H1 (cell line): ENCODE results near the gene MED13. TPM values are rescaled to one million over a fixed set of nuclear protein-coding genes. Genes with fewer than 3 reads are reported as not detected.

ENCODE experiments used
- CTCF ChIA-PET: fragments of 300-600 bp; sonication (Branson Sonifier 250); formaldehyde crosslinking; loops from one replicate; lab custom pipeline; 2021; ENCODE audit not compliant: partially characterized antibody; lab: Charles Lee
- POLR2A ChIA-PET: fragments of 300-600 bp; sonication (Branson Sonifier 250); formaldehyde crosslinking; loops from one replicate; lab custom pipeline; 2021; ENCODE audit warnings: inconsistent platforms; ENCODE audit not compliant: partially characterized antibody; lab: Charles Lee
- DNase-seq, 2 experiments: peaks; one replicate each; pipeline versions ENCODE4 v3.0.0 to v3.0.0-alpha.2; 2010 to 2022; ENCODE audit warnings: low spot score in 2 of 2, low read depth in 1 of 2, mixed read lengths in 1 of 2
- FAIRE-seq: peaks from 2 replicates; lab custom pipeline; 2011; peaks lifted over from hg19 to GRCh38; lab: Jason Lieb, UNC
- H2AFZ ChIP-seq: 2 replicates; pipeline ENCODE4 v1.8.1; 2012; ENCODE audit warnings: low read length, inconsistent platforms
- H2AK5ac ChIP-seq: 2 replicates; pipeline ENCODE4 v1.6.1; 2013; ENCODE audit warnings: low read depth, low read length
- H2BK120ac ChIP-seq: replicated peaks from 2 replicates; pipeline ENCODE3; 2013; ENCODE audit warnings: low read depth, low read length, inconsistent platforms
- H2BK12ac ChIP-seq: 2 replicates; pipeline ENCODE4 v1.6.1; 2013; ENCODE audit warnings: low read depth, low read length
- H2BK15ac ChIP-seq: 2 replicates; pipeline ENCODE4 v1.6.1; 2013; ENCODE audit warnings: low read length
- H2BK20ac ChIP-seq: 2 replicates; pipeline ENCODE4 v1.6.1; 2013; ENCODE audit warnings: low read length
- H2BK5ac ChIP-seq: 2 replicates; pipeline ENCODE4 v1.6.1; 2013; ENCODE audit warnings: low read depth, low read length
- H3K14ac ChIP-seq: 2 replicates; pipeline ENCODE4 v1.6.1; 2013; ENCODE audit warnings: inconsistent platforms; ENCODE audit not compliant: insufficient read length
- H3K18ac ChIP-seq: 2 replicates; pipeline ENCODE4 v1.6.1; 2013; ENCODE audit warnings: low read length; ENCODE audit errors: extremely low read depth
- H3K23ac ChIP-seq: 2 replicates; pipeline ENCODE4 v1.6.1; 2013; ENCODE audit warnings: inconsistent platforms; ENCODE audit not compliant: insufficient read length
- H3K23me2 ChIP-seq: 2 replicates; pipeline ENCODE4 v1.6.1; 2013; ENCODE audit warnings: low read depth, low read length
- H3K27ac ChIP-seq: 2 replicates; pipeline ENCODE4 v1.6.1; 2011; ENCODE audit warnings: low read depth, low read length, inconsistent platforms
- H3K27me3 ChIP-seq, 4 experiments: replicated peaks in 1 of 4; 1 replicate in 1 of 4; 2 replicates in 3 of 4; pipeline versions ENCODE4 v1.6.1 to v1.8.1; 2011 to 2013; ENCODE audit warnings: low read length in 3 of 4, mild to moderate bottlenecking in 3 of 4, inconsistent platforms in 2 of 4, mixed read lengths in 2 of 4, moderate library complexity in 1 of 4; ENCODE audit not compliant: control insufficient read depth in 3 of 4, insufficient read depth in 3 of 4; ENCODE audit errors: extremely low read depth in 1 of 4
- H3K36me3 ChIP-seq, 4 experiments: 2 replicates each; pipeline versions ENCODE4 v1.6.1 to v1.8.1; 2011 to 2013; ENCODE audit warnings: mild to moderate bottlenecking in 4 of 4, low read length in 3 of 4, moderate library complexity in 2 of 4, control low read depth in 1 of 4, inconsistent platforms in 1 of 4; ENCODE audit not compliant: insufficient read depth in 4 of 4, control insufficient read depth in 2 of 4
- H3K4ac ChIP-seq: replicated peaks from 2 replicates; pipeline ENCODE3; 2013; ENCODE audit warnings: low read length, low read depth, mixed read lengths, inconsistent platforms; ENCODE audit not compliant: insufficient read length
- H3K4me1 ChIP-seq, 4 experiments: replicated peaks in 1 of 4; 1 replicate in 1 of 4; 2 replicates in 3 of 4; pipeline versions ENCODE4 v1.6.1 to v1.8.1; 2011 to 2013; ENCODE audit warnings: low read length in 3 of 4, inconsistent platforms in 2 of 4, mixed read lengths in 1 of 4; ENCODE audit not compliant: insufficient read depth in 4 of 4, control insufficient read depth in 3 of 4
- H3K4me2 ChIP-seq, 2 experiments: 2 replicates each; pipeline versions ENCODE4 v1.6.1 to v1.8.1; 2011 to 2013; ENCODE audit warnings: low read depth in 2 of 2, low read length in 2 of 2, control low read depth in 1 of 2, inconsistent platforms in 1 of 2, mild to moderate bottlenecking in 1 of 2; ENCODE audit not compliant: insufficient read depth in 1 of 2
- H3K4me3 ChIP-seq, 4 experiments: fragments of 200-600, 300-600 bp in 1 of 4; sonication (generic), shearing (Covaris generic), sonication (Bioruptor Twin) in 1 of 4; 2 replicates each; pipeline versions ENCODE4 v1.5.1 to v1.8.1; 2011 to 2016; ENCODE audit warnings: low read length in 4 of 4, low read depth in 3 of 4, control low read depth in 2 of 4, inconsistent platforms in 2 of 4, mild to moderate bottlenecking in 2 of 4, mixed read lengths in 1 of 4, moderate library complexity in 1 of 4; ENCODE audit not compliant: insufficient read depth in 2 of 4; ENCODE audit errors: extremely low read depth in 1 of 4
- H3K56ac ChIP-seq: replicated peaks from 2 replicates; pipeline ENCODE3; 2013; ENCODE audit warnings: low read depth, mild to moderate bottlenecking, mixed read lengths, low read length, inconsistent platforms; ENCODE audit not compliant: insufficient read length
- H3K79me1 ChIP-seq: 2 replicates; pipeline ENCODE4 v1.6.1; 2013; ENCODE audit warnings: low read depth, low read length, control low read depth
- H3K79me2 ChIP-seq, 2 experiments: 2 replicates each; pipeline versions ENCODE4 v1.6.1 to v1.8.1; 2012 to 2013; ENCODE audit warnings: low read length in 2 of 2, mild to moderate bottlenecking in 2 of 2, inconsistent platforms in 1 of 2; ENCODE audit not compliant: insufficient read depth in 2 of 2, control insufficient read depth in 1 of 2
- H3K9ac ChIP-seq, 4 experiments: replicated peaks in 1 of 4; 1 replicate in 1 of 4; 2 replicates in 3 of 4; pipeline versions ENCODE4 v1.6.1 to v1.8.1; 2011 to 2013; ENCODE audit warnings: low read depth in 3 of 4, low read length in 3 of 4, control low read depth in 2 of 4, mild to moderate bottlenecking in 2 of 4, moderate library complexity in 2 of 4, inconsistent platforms in 1 of 4; ENCODE audit errors: extremely low read depth in 1 of 4
- H3K9me3 ChIP-seq, 2 experiments: 2 replicates each; pipeline versions ENCODE4 v1.6.1 to v1.8.1; 2012 to 2013; ENCODE audit warnings: mild to moderate bottlenecking in 2 of 2, moderate library complexity in 2 of 2, control low read depth in 1 of 2, inconsistent platforms in 1 of 2, low read depth in 1 of 2, low read length in 1 of 2, mixed read lengths in 1 of 2; ENCODE audit not compliant: insufficient read depth in 2 of 2
- H4K20me1 ChIP-seq, 2 experiments: replicated peaks in 1 of 2; 2 replicates each; pipeline versions ENCODE3 to v1.8.1; 2011 to 2013; ENCODE audit warnings: inconsistent platforms in 2 of 2, low read length in 2 of 2, mild to moderate bottlenecking in 1 of 2; ENCODE audit not compliant: insufficient read depth in 2 of 2, control insufficient read depth in 1 of 2
- H4K5ac ChIP-seq: 2 replicates; pipeline ENCODE4 v1.6.1; 2013; ENCODE audit warnings: low read length, low read depth, mixed read lengths, inconsistent platforms; ENCODE audit not compliant: insufficient read length
- H4K8ac ChIP-seq: 2 replicates; pipeline ENCODE4 v1.8.0; 2013; ENCODE audit warnings: mild to moderate bottlenecking, moderate library complexity, low read length, inconsistent platforms; ENCODE audit not compliant: insufficient read depth; ENCODE audit errors: extremely low read depth
- H4K91ac ChIP-seq: replicated peaks from 2 replicates; pipeline ENCODE3; 2013; ENCODE audit warnings: low read length, mixed read lengths, inconsistent platforms; ENCODE audit not compliant: insufficient read length
- BCL11A ChIP-seq, 2 experiments: IDR thresholded peaks; one replicate each; pipeline ENCODE4 v1.6.1; 2011; ENCODE audit warnings: low read depth in 2 of 2, low read length in 2 of 2, mild to moderate bottlenecking in 2 of 2
- BRCA1 ChIP-seq: IDR thresholded peaks from 2 replicates; pipeline ENCODE4 v1.6.1; 2012; ENCODE audit warnings: low read depth, low read length, improper control_type of control experiment
- CEBPB ChIP-seq: IDR thresholded peaks from 2 replicates; pipeline ENCODE4 v1.6.1; 2012; ENCODE audit warnings: low read depth, low read length
- CTBP2 ChIP-seq: IDR thresholded peaks from 2 replicates; pipeline ENCODE4 v1.7.0; 2011; ENCODE audit warnings: borderline replicate concordance, mild to moderate bottlenecking, moderate library complexity, mixed read lengths, low read length; ENCODE audit not compliant: insufficient read depth, insufficient read length
- RAD21 ChIP-seq, 2 experiments: IDR thresholded peaks in 1 of 2; conservative IDR thresholded peaks in 1 of 2; 2 replicates each; pipeline ENCODE4 v1.6.1; 2011; ENCODE audit warnings: low read depth in 2 of 2, low read length in 2 of 2, improper control_type of control experiment in 1 of 2, inconsistent platforms in 1 of 2, mild to moderate bottlenecking in 1 of 2, moderate library complexity in 1 of 2
- RBBP5 ChIP-seq: IDR thresholded peaks from 2 replicates; pipeline ENCODE4 v1.7.1; 2012; ENCODE audit warnings: low read depth, mild to moderate bottlenecking, inconsistent platforms, low read length, moderate library complexity, borderline replicate concordance
- SIRT6 ChIP-seq: IDR thresholded peaks from one replicate; pipeline ENCODE4 v1.7.1; 2012; ENCODE audit warnings: low read length, inconsistent platforms
- SP2 ChIP-seq: IDR thresholded peaks from 2 replicates; pipeline ENCODE4 v1.6.1; 2012; ENCODE audit warnings: mild to moderate bottlenecking, low read length, inconsistent platforms
- YY1 ChIP-seq: IDR thresholded peaks from 2 replicates; pipeline ENCODE4 v1.6.1; 2011; ENCODE audit warnings: low read depth, mild to moderate bottlenecking, low read length
- WGBS, 2 experiments: shearing (Covaris generic) in 1 of 2; methylation state at CpG; one replicate each; pipeline versions ENCODE4 v1.1.6 to v1.1.7; 2013 to 2015; ENCODE audit warnings: low lambda C conversion rate in 2 of 2, mixed read lengths in 2 of 2, inconsistent platforms in 1 of 2, low coverage in 1 of 2, missing lambda C conversion rate in 1 of 2; ENCODE audit not compliant: insufficient replicate concordance in 2 of 2, insufficient coverage in 1 of 2, insufficient read length in 1 of 2; ENCODE audit errors: extremely low coverage in 1 of 2, missing lambda C conversion rate in 1 of 2; 5-methylcytosine and 5-hydroxymethylcytosine counted together
- polyA plus RNA-seq, 7 experiments: library from polyadenylated mRNA; depleted of rRNA in 3 of 7; stranded (reverse) in 5 of 7; unstranded in 2 of 7; fragments of >200 nt in 5 of 7; fragments of 200-250 nt in 2 of 7; gene quantifications; 1 replicate in 5 of 7; 2 replicates in 1 of 7; 4 replicates in 1 of 7; pipeline versions ENCODE4 v1.2.1 to v1.2.3, GENCODE V29; 2011 to 2013; ENCODE audit warnings: missing spikeins in 2 of 7, mixed read lengths in 2 of 7
- total RNA-seq: library from RNA; stranded (reverse); fragmentation: NEBNext Ultra II Directional; extraction: Animal tissue kit (Norgen Biotek cat#: 25700); gene quantifications from 2 replicates; pipeline ENCODE4 v1.2.1, GENCODE V29; 2021

Gene MED13
- total and polyA plus RNA-seq, 2 of the 8 experiments (the other 6 are each of a cell fraction or from before 2014, with no cell fraction given), result 11.3 to 44.8 TPM

DNA sequence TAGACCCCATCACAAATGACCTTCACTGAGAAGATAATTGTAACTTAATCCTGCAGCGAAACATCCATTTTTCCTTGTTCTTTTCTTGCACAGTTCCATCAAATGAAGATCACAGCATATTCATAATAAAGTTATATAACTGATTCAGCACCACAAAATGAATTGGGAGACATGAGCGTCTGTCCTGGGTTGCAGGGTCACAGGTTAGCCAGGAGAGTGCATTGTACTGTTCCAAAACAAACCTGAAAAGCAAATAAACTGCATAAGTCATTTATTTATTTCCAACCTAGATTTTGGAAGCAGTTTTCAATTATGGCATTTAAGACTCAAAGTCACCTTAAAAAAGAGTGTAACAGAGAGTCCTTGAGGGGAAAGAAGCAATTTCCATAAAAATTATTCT is 118.7 kb downstream of the MED13 start:
- Histone ChIP-seq H3K27me3 (no peaks in the 10 kb centered on the region), H3K23me2 (no peaks in the 10 kb centered on the region), H3K56ac (no peak overlapping the region), H2BK12ac (no peak overlapping the region), H3K79me1 (no peaks in the 10 kb centered on the region), H2BK5ac (no peak overlapping the region), H3K4ac (no peak overlapping the region), H3K79me2 (no peaks in the 10 kb centered on the region), H4K91ac (no peak overlapping the region), H3K9ac (no peak overlapping the region), H3K27ac (no peak overlapping the region), H3K4me2 (no peak overlapping the region), H3K36me3 (peaks cover 12 to 79% (median 41%) of the 10 kb centered on the region in 4 experiments), H4K20me1 (no peaks in the 10 kb centered on the region), H4K8ac (no peak overlapping the region; the same call in 1 of the 2 replicates), H3K9me3 (no peaks in the 10 kb centered on the region), H2AFZ (no peak overlapping the region), H4K5ac (no peak overlapping the region), H3K18ac (no peak overlapping the region), H2BK15ac (no peak overlapping the region), H2BK120ac (no peak overlapping the region), H3K4me3 (no peak overlapping the region), H3K14ac (no peak overlapping the region), H3K23ac (no peak overlapping the region), H2AK5ac (no peak overlapping the region), H2BK20ac (no peak overlapping the region), H3K4me1 (no peaks in the 10 kb centered on the region)
- FAIRE-seq, result no peak
- DNase-seq, result no peak
- POLR2A ChIA-PET, result no interaction called here
- WGBS, 2 experiments, result 89% methylated on average over 2 of the region's 2 CpGs; no CpG with 5 or more reads in 1 of the 2 experiments
- CTCF ChIA-PET, result no interaction called here
- TF ChIP-seq CEBPB (no peak), SP2 (no peak), CTBP2 (no peak), YY1 (no peak), SIRT6 (no peak), BRCA1 (no peak), BCL11A (IDR thresholded peaks at IDR 0.05; ENCODE audit: low read depth in 2 of 2, low read length in 2 of 2) (no peak), RBBP5 (no peak), RAD21 (IDR thresholded peaks at IDR 0.05 in 1 of 2, conservative IDR thresholded peaks at IDR 0.05 in 1 of 2; ENCODE audit: low read depth in 2 of 2, low read length in 2 of 2) (no peak)
